Activated CD4-positive, alpha-beta T cell treated with anti-CD3 and anti-CD28 coated beads, Interleukin-2, amount 50 U/mL, for 16 hours (primary cell): ENCODE measurements around the gene CETP.

Source experiments
- DNase-seq: peaks from one replicate; pipeline ENCODE4 v3.0.0-alpha.2; 2020

The CETP gene

DNA sequence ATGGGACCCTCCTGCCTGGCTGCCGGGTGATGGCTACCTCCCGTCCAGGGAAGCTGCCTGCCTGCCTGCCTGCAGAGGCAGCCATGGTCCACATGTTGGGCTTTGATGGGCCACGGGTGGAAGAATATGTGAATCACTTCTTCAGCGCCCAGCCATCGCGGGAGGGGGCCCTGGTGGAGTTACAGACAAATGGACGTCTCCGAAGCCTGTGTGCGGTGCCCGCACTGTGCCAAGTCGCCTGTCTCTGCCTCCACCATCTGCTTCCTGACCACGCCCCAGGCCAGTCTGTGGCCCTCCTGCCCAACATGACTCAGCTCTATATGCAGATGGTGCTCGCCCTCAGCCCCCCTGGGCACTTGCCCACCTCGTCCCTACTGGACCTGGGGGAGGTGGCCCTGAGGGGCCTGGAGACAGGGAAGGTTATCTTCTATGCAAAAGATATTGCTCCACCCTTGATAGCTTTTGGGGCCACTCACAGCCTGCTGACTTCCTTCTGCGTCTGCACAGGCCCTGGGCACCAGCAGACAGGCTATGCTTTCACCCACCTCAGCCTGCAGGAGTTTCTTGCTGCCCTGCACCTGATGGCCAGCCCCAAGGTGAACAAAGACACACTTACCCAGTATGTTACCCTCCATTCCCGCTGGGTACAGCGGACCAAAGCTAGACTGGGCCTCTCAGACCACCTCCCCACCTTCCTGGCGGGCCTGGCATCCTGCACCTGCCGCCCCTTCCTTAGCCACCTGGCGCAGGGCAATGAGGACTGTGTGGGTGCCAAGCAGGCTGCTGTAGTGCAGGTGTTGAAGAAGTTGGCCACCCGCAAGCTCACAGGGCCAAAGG is 64.4 kb downstream of the CETP start:
- DNase-seq: no peak

- DNase-seq: no peak
These were observed 65.0 kb downstream of the CETP start for GRCh38 chr16:57026778-57027062.

DNA sequence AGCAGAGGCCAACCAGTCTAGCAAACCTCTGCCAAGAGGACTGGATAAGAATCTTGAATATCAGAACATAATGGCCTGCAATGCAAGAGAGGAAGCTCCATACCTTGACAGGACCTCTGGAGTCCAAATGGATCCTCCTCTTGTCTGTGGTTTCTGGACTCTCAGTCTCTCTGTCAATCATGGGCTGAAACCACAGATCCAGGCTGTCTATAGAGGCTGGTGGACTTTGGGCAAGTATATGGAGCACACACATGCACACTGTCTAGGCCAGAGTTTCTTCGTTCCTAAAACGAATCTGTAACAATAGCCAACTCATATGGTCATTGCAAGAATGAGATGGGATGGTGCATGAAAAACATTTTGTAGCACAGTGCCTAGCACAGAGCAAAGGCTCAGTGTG is 65.3 kb downstream of the CETP start:
- no peak for DNase-seq

GRCh38 chr16:57028086-57028485 is 66.3 kb downstream of the CETP start:
- DNase-seq: no peak

GRCh38 chr16:57029161-57030160 is 67.7 kb downstream of the CETP start:
- no peak for DNase-seq

- DNase-seq: no peak
These were observed 68.7 kb downstream of the CETP start for GRCh38 chr16:57030346-57030902.

DNA sequence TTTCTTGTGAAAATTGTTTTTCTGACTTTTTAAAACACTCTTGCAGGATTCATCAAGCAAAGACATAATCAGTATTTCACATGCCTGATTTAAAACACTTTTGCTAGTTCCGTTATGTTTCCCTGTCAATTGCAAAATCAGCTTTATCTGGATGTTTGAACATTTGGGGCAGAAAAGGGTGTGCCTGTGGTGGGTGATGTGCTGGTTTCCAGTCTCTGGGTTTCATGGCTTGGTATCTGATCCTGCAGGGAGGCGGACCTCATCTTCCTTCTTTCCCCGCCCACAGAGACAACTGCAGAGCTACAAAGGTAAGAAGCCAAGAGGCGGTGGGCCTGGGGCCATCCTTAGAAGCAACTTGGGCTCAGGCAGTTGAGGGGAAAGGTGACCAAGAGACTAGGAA is 69.4 kb downstream of the CETP start:
- DNase-seq: no peak

GRCh38 chr16:57032346-57032745 is 70.6 kb downstream of the CETP start:
- no peak for DNase-seq

- no peak for DNase-seq
These were observed 71.2 kb downstream of the CETP start for GRCh38 chr16:57032931-57033330.
